Endodermal cell (in vitro differentiated cells): ENCODE results near the gene RPL13. TPM values are rescaled to one million over a fixed set of nuclear protein-coding genes. Genes with fewer than 3 reads are reported as not detected.

Experiments used
- DNase-seq: peaks from one replicate; pipeline ENCODE4 v3.0.0-alpha.2; 2017
- H3K27ac ChIP-seq: 2 replicates; pipeline ENCODE4 v1.5.1; 2013; ENCODE audit warnings: mild to moderate bottlenecking, low read depth, low read length, moderate library complexity
- H3K27me3 ChIP-seq: 2 replicates; pipeline ENCODE4 v1.6.1; 2013; ENCODE audit warnings: mild to moderate bottlenecking, low read length, moderate library complexity; ENCODE audit not compliant: insufficient read depth, control insufficient read depth, poor library complexity, severe bottlenecking
- H3K36me3 ChIP-seq: 2 replicates; pipeline ENCODE4 v1.7.0; 2013; ENCODE audit warnings: mild to moderate bottlenecking, low read length, moderate library complexity; ENCODE audit not compliant: control insufficient read depth, insufficient read depth
- H3K4me1 ChIP-seq: one replicate; pipeline ENCODE4 v1.7.0; 2013; ENCODE audit warnings: low read length; ENCODE audit not compliant: control insufficient read depth, insufficient read depth
- H3K4me3 ChIP-seq: 2 replicates; pipeline ENCODE4 v1.5.1; 2013; ENCODE audit warnings: mild to moderate bottlenecking, low read length, moderate library complexity
- H3K9ac ChIP-seq: 2 replicates; pipeline ENCODE4 v1.6.1; 2013; ENCODE audit warnings: mild to moderate bottlenecking, low read length, moderate library complexity; ENCODE audit not compliant: poor library complexity, severe bottlenecking; ENCODE audit errors: extremely low read depth
- H3K9me3 ChIP-seq: 2 replicates; pipeline ENCODE4 v1.6.1; 2013; ENCODE audit warnings: mild to moderate bottlenecking, low read length, moderate library complexity; ENCODE audit not compliant: control insufficient read depth
- H3K27ac Mint-ChIP-seq: 2 replicates; pipeline ENCODE4 v1.8.0; 2020; ENCODE audit warnings: mixed read lengths
- H3K27me3 Mint-ChIP-seq: 2 replicates; pipeline ENCODE4 v1.8.0; 2021; ENCODE audit warnings: mild to moderate bottlenecking, mixed read lengths; ENCODE audit not compliant: insufficient read depth
- H3K36me3 Mint-ChIP-seq: 2 replicates; pipeline ENCODE4 v1.8.0; 2020; ENCODE audit warnings: low read depth, mixed read lengths
- H3K4me1 Mint-ChIP-seq: 2 replicates; pipeline ENCODE4 v1.8.0; 2020; ENCODE audit warnings: mixed read lengths
- H3K4me3 Mint-ChIP-seq: 2 replicates; pipeline ENCODE4 v1.8.0; 2020; ENCODE audit warnings: mild to moderate bottlenecking, moderate library complexity, mixed read lengths
- H3K9me3 Mint-ChIP-seq: 2 replicates; pipeline ENCODE4 v1.8.0; 2020; ENCODE audit warnings: mild to moderate bottlenecking, mixed read lengths
- CTCF ChIP-seq: fragments of 200-600 bp; sonication (generic); conservative IDR thresholded peaks from 2 replicates; pipeline ENCODE4 v1.5.0; 2021; ENCODE audit warnings: antibody characterized with exemption, mild to moderate bottlenecking
- WGBS, 2 experiments: methylation state at CpG; one replicate each; pipeline versions ENCODE4 v1.1.5 to v1.1.7; 2013; ENCODE audit warnings: missing lambda C conversion rate in 2 of 2, mixed read lengths in 1 of 2; ENCODE audit not compliant: insufficient coverage in 1 of 2, insufficient read length in 1 of 2; 5-methylcytosine and 5-hydroxymethylcytosine counted together
- total RNA-seq, 2 donors: library from RNA; stranded (reverse); fragmentation: NEBNext Ultra II Directional in 1 of 2; extraction: Animal tissue kit (Norgen Biotek cat#: 25700) in 1 of 2; gene quantifications; 2 replicates in 1 of 2; 3 replicates in 1 of 2; pipeline ENCODE4 v1.2.1, GENCODE V29; 2021

The RPL13 gene
- total RNA-seq, 2 donors from 2014 or later = 1,911 to 2,019 TPM

DNA sequence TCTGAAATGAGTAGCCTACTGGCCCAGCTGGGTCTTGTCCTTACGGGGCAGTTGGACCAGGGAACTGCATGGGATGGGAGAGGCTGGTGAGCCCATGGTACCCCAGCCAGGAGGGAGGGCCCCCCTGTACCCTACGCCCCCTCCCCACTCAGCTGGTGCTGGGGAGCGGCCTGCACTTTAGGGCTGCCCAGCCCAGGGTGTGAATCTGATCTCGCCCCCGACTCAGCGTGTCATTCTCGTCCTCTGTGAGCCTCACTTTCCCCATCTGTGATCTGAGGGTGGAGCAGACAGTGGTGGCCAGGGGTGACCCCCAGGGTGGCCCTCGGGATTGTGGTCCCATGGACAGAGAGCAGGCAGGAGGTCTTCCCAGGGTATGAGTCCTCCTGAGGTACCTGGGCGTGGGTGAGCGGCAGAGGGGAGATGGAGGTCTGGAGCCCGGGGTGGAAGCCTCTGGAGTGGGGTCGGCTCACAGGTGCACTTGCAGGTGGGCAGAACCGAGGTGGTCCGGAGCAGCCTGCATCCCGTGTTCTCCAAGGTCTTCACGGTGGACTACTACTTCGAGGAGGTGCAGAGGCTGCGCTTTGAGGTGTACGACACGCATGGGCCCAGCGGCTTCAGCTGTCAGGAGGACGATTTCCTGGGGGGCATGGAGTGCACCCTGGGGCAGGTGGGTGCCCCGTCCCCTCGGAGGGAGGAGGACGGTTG, 16.7 kb downstream of the RPL13 start:
- H3K9ac ChIP-seq = no peak overlapping the region
- no peaks in the 10 kb centered on the region for H3K9me3 Mint-ChIP-seq
- no peaks in the 10 kb centered on the region for H3K9me3 ChIP-seq
- no peaks in the 10 kb centered on the region for H3K36me3 Mint-ChIP-seq
- H3K27ac Mint-ChIP-seq = no peak overlapping the region
- peaks cover 55% of the 10 kb centered on the region for H3K27me3 Mint-ChIP-seq
- peaks cover 5% of the 10 kb centered on the region for H3K4me1 ChIP-seq
- H3K4me3 Mint-ChIP-seq = no peak overlapping the region
- H3K27ac ChIP-seq = no peak overlapping the region
- 87 to 90% methylated on average over 21 to 25 of the region's 25 CpGs for whole genome bisulfite sequencing, 2 experiments
- DNase-seq = no peak
- peaks cover 33% of the 10 kb centered on the region for H3K27me3 ChIP-seq
- no peak overlapping the region for H3K4me3 ChIP-seq
- TF ChIP-seq CTCF = no peak
- no peaks in the 10 kb centered on the region for H3K36me3 ChIP-seq
- peaks cover under 1% of the 10 kb centered on the region for H3K4me1 Mint-ChIP-seq

DNA sequence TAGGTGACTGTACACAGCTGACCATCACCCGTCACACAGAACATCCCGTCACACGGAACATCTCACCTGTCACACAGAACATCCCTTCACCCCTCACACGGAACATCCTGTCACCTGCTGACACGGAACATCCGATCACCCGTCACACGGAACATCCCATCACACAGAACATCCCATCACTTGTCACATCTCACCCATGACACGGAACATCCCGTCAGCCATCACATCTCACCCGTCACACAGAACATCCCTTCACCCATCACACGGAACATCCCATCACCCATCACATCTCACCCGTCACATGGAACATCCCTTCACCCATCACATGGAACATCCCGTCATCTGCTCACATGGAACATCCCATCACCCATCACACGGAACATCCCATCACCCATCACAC, 18.9 kb downstream of the RPL13 start:
- no peaks in the 10 kb centered on the region for H3K36me3 ChIP-seq
- no peak overlapping the region for H3K9ac ChIP-seq
- Mint-ChIP-seq H3K4me3 (no peak overlapping the region), H3K4me1 (no peaks in the 10 kb centered on the region), H3K36me3 (no peaks in the 10 kb centered on the region), H3K27me3 (peaks cover 37% of the 10 kb centered on the region), H3K9me3 (no peaks in the 10 kb centered on the region), H3K27ac (no peak overlapping the region)
- no peaks in the 10 kb centered on the region for H3K4me1 ChIP-seq
- no peaks in the 10 kb centered on the region for H3K9me3 ChIP-seq
- no peak for TF ChIP-seq CTCF
- no peak overlapping the region for H3K27ac ChIP-seq
- H3K27me3 ChIP-seq = peaks cover 33% of the 10 kb centered on the region
- DNase-seq = no peak
- H3K4me3 ChIP-seq = no peak overlapping the region
- 87 to 93% methylated on average over 10 to 15 of the region's 15 CpGs for WGBS, 2 experiments

DNA sequence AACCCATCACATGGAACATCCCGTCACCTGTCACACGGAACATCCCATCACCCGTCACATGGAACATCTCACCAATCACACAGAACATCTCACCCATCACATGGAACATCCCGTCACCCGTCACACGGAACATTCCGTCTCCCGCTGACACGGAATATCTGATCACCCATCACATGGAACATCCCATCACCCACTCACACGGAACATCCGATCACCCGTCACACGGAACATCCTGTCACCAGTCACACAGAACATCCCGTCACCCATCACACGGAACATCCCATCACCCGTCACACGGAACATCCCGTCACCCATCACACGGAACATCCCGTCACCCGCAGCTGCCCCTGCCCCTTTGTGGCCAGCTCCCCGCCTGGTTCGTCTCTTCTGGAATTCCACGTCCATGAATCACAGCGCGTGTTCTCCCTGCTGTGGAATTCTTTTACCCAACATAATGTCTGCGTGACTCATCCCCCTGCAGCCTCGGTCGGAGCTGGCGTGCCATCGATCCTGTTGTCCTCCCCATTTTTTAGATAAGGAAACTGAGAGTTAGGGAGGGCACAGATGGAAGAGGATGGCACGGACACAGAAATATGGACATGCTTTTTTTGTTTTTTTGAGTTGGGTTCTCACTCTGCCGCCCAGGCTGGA, 20.7 kb downstream of the RPL13 start:
- Histone ChIP-seq H3K27ac (no peak overlapping the region), H3K9ac (no peak overlapping the region)
- TF ChIP-seq CTCF = no peak

More for the DNA sequence above, 20.7 kb downstream of the RPL13 start:
- H3K36me3 Mint-ChIP-seq = no peaks in the 10 kb centered on the region
- H3K27me3 Mint-ChIP-seq = peaks cover 25% of the 10 kb centered on the region
- no peaks in the 10 kb centered on the region for H3K4me1 ChIP-seq
- no peaks in the 10 kb centered on the region for H3K4me1 Mint-ChIP-seq
- H3K36me3 ChIP-seq = no peaks in the 10 kb centered on the region
- no peak overlapping the region for H3K27ac Mint-ChIP-seq
- 80 to 87% methylated on average over 25 to 33 of the region's 33 CpGs for WGBS, 2 experiments
- peaks cover 19% of the 10 kb centered on the region for H3K27me3 ChIP-seq
- H3K9me3 Mint-ChIP-seq = no peaks in the 10 kb centered on the region
- H3K4me3 Mint-ChIP-seq = no peak overlapping the region
- no peak overlapping the region for H3K4me3 ChIP-seq
- no peaks in the 10 kb centered on the region for H3K9me3 ChIP-seq
- no peak for DNase-seq
